Dendritic cell treated with granulocyte-macrophage colony-stimulating factor and Interleukin-4, amounts not matched to agents 40 ng/mL and 50 ng/mL, for 4 days (primary cell): ENCODE data around the gene SESN3.

ENCODE experiments used
- H3K27ac Mint-ChIP-seq: one replicate; pipeline ENCODE4 v1.8.0; 2022; ENCODE audit warnings: mild to moderate bottlenecking, mixed read lengths
- H3K27me3 Mint-ChIP-seq: one replicate; pipeline ENCODE4 v1.8.0; 2022; ENCODE audit warnings: mild to moderate bottlenecking, mixed read lengths
- H3K36me3 Mint-ChIP-seq: one replicate; pipeline ENCODE4 v1.8.0; 2022; ENCODE audit warnings: low read depth, mixed read lengths
- H3K4me1 Mint-ChIP-seq: one replicate; pipeline ENCODE4 v1.8.0; 2022; ENCODE audit warnings: low read depth, mixed read lengths
- H3K4me3 Mint-ChIP-seq: one replicate; pipeline ENCODE4 v1.8.0; 2022; ENCODE audit warnings: mild to moderate bottlenecking, moderate library complexity, mixed read lengths
- H3K9me3 Mint-ChIP-seq: one replicate; pipeline ENCODE4 v1.8.0; 2022; ENCODE audit warnings: mixed read lengths
- intact Hi-C: fragments of 100-400 bp; cut with micrococcal nuclease; formaldehyde crosslinking; loops from one replicate; pipeline ENCODE4 v1.15.0; 2022

SESN3 gene

DNA sequence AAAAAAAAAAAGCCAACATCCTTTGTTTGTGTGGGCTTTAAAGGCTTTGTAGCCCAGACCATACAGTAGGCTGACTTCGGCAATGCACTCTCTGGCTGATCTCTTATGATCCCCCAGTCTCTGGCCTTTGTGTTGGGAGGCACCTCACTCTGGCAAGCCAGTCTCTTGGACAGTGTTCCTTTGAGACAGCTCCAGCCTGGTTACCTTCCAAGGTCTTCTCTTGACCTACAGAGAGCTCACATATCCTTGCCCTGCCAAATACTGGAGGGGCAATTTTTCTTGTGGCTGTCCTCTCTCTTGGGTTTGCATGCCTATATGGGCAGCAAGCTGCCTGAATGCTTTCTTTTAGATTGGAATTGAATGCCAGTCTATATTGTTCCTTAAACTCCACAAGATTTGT, 69.8 kb downstream of the SESN3 start:
- Mint-ChIP-seq H3K27me3 (no peaks in the 10 kb centered on the region), H3K9me3 (no peaks in the 10 kb centered on the region), H3K4me1 (no peaks in the 10 kb centered on the region), H3K36me3 (no peaks in the 10 kb centered on the region), H3K27ac (no peak overlapping the region), H3K4me3 (no peak overlapping the region)
- intact Hi-C loops: no loop called here

DNA sequence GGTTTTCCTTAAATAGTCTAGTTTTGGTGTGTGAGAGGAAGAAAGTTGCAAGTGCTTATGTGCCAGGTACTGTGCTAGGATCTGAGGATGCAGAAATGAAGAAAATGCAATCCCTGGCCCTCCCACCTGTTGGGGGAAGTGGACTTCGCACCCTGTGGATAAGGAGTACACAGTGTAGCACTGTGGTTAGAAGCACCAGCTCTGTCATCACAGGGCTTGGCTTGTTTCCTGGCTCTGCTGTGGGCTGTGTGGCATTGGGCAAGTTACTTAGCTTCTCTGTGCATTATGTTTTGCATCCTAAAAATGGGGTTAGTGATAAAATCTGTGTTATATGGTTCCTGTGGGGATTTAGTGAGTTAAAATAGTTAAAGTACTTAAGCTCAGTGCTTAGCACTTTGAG, 73.2 kb downstream of the SESN3 start:
- peaks cover 12% of the 10 kb centered on the region for H3K4me1 Mint-ChIP-seq
- H3K9me3 Mint-ChIP-seq: no peaks in the 10 kb centered on the region
- intact Hi-C loops: no loop called here
- no peaks in the 10 kb centered on the region for H3K27me3 Mint-ChIP-seq
- no peaks in the 10 kb centered on the region for H3K36me3 Mint-ChIP-seq
- H3K4me3 Mint-ChIP-seq: no peak overlapping the region
- no peak overlapping the region for H3K27ac Mint-ChIP-seq

- H3K9me3 Mint-ChIP-seq: no peaks in the 10 kb centered on the region
- H3K36me3 Mint-ChIP-seq: no peaks in the 10 kb centered on the region
- peaks cover 19% of the 10 kb centered on the region for H3K4me1 Mint-ChIP-seq
- no peaks in the 10 kb centered on the region for H3K27me3 Mint-ChIP-seq
- H3K27ac Mint-ChIP-seq: no peak overlapping the region
- intact Hi-C loops: no loop called here
- H3K4me3 Mint-ChIP-seq: no peak overlapping the region
These were observed 74.0 kb downstream of the SESN3 start for GRCh38 chr11:95156916-95157541.

DNA sequence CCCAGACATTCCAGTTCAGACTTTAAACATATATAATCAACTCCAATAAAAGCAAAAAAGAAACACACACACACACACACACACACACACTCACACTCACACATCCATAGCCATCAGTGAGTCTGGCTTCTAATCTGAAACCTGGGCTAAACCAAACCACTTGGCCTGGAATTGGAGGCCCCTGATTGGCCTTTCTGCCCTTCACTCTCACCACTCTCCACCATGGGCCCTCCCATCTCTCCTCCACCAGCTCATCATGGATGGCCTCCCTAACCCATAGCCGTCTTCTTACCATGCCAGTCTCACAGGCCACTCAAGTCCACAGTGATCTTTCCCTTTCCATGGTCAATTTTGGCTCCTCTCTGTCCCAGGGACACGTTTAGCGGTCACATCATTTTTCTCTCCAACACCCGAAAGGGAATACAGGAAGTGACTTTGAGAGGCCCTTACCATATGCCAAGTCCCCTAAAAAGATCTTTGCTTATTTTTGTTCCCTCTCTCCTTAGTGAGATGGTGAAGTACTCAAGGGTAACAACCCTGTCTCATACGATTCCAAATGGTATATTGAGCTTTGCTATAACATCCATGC, 74.8 kb downstream of the SESN3 start:
- Mint-ChIP-seq H3K4me1 (peaks cover 27% of the 10 kb centered on the region), H3K27ac (no peak overlapping the region), H3K4me3 (no peak overlapping the region), H3K36me3 (peaks cover 1% of the 10 kb centered on the region), H3K9me3 (no peaks in the 10 kb centered on the region), H3K27me3 (no peaks in the 10 kb centered on the region)
- intact Hi-C loops: no loop called here

GRCh38 chr11:95155385-95155784, 75.6 kb downstream of the SESN3 start:
- Mint-ChIP-seq H3K4me1 (peaks cover 34% of the 10 kb centered on the region), H3K36me3 (peaks cover 8% of the 10 kb centered on the region), H3K9me3 (no peaks in the 10 kb centered on the region), H3K27me3 (peaks cover 1% of the 10 kb centered on the region), H3K4me3 (no peak overlapping the region), H3K27ac (no peak overlapping the region)
- intact Hi-C loops: no loop called here

GRCh38 chr11:95154514-95154913, 76.5 kb downstream of the SESN3 start:
- intact Hi-C loops: loop anchor here (5.0 kb wide), 2 partner anchors 182 to 532 kb away; partner anchors contain the start of genes CWC15 and KDM4D
- Mint-ChIP-seq H3K27ac (no peak overlapping the region), H3K4me3 (no peak overlapping the region), H3K36me3 (peaks cover 8% of the 10 kb centered on the region), H3K27me3 (peaks cover 10% of the 10 kb centered on the region), H3K9me3 (no peaks in the 10 kb centered on the region), H3K4me1 (peaks cover 39% of the 10 kb centered on the region)

DNA sequence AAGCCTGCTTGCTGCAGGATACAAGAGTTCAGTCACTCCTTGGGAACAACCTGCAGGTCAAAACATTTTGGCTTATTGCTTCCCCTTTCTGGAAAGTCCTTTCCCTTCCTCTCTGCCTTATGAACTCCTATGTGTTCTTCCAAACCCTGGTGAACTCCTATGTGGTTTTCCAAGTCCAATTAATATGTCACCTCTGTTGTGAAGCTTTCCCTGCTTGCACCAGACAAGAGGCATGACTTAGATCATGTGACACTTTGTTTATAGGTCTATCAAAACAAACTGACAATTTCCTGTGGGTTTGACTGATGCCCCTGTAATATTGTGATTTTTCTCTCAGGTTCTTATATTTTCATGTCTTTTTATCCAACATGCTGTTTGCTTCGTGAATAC, 77.2 kb downstream of the SESN3 start:
- Mint-ChIP-seq H3K4me1 (peaks cover 39% of the 10 kb centered on the region), H3K4me3 (no peak overlapping the region), H3K36me3 (peaks cover 8% of the 10 kb centered on the region), H3K9me3 (no peaks in the 10 kb centered on the region), H3K27me3 (peaks cover 15% of the 10 kb centered on the region), H3K27ac (no peak overlapping the region)
- intact Hi-C loops: loop anchor here (5.0 kb wide), 2 partner anchors 182 to 532 kb away; partner anchors contain the start of genes CWC15 and KDM4D

GRCh38 chr11:95152876-95153856, 77.8 kb downstream of the SESN3 start:
- H3K27me3 Mint-ChIP-seq: peaks cover 18% of the 10 kb centered on the region
- peak overlapping the region; percentile 55 for H3K4me3 Mint-ChIP-seq
- intact Hi-C loops: loop anchor here (5.0 kb wide), 2 partner anchors 181 to 531 kb away; partner anchors contain the start of genes CWC15 and KDM4D

GRCh38 chr11:95150956-95151684, 79.9 kb downstream of the SESN3 start:
- intact Hi-C loops: loop anchor here (1.0 to 5.0 kb wide), 6 partner anchors 82 to 638 kb away; partner anchors contain the start of genes CWC15, FAM76B and KDM4D
- Mint-ChIP-seq H3K27me3 (peaks cover 21% of the 10 kb centered on the region), H3K4me3 (peak overlapping the region; percentile 86), H3K36me3 (peaks cover 8% of the 10 kb centered on the region), H3K27ac (peak overlapping the region; percentile 86), H3K9me3 (no peaks in the 10 kb centered on the region), H3K4me1 (peaks cover 52% of the 10 kb centered on the region)

More at GRCh38 chr11:95152876-95153856, 77.8 kb downstream of the SESN3 start:
- peaks cover 40% of the 10 kb centered on the region for H3K4me1 Mint-ChIP-seq
- H3K36me3 Mint-ChIP-seq: peaks cover 8% of the 10 kb centered on the region
- no peaks in the 10 kb centered on the region for H3K9me3 Mint-ChIP-seq
- no peak overlapping the region for H3K27ac Mint-ChIP-seq

DNA sequence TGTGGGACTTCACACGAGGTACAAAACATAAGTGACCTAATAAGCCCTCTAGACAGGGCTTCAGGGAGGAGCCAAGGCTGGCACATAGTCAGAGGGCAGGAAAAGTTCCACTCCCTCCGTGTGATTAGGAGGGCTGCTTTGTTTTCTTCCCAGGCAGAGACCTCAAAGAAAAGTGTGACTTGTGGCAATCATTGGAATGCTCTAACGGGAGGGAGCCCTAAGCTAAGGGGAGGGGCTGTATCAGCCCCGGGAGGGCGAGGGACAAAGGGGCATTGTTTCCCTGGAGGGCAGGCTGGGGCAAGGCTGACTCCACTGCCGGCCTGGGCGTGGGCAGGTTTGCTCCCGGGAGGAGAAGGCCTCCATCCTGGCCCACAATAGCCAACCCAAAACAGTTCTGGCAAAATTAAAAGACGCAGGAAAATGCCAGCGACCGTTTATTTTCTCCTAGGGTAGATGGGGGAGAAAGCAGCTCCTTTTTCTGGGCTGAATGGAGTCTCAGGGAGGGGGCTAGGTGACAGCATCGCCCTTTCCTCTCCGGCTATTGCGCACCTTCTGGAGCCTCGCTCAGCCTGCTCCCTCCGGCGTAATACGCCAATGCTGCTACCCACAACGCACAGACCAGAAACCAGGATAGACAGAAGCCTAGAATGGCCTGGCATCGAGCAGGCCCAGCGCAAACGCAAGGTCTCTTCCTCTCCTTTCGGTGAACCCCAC, 81.2 kb downstream of the SESN3 start:
- Mint-ChIP-seq H3K27ac (peak overlapping the region; percentile 86), H3K4me3 (peak overlapping the region; percentile 86), H3K4me1 (peaks cover 52% of the 10 kb centered on the region), H3K9me3 (no peaks in the 10 kb centered on the region), H3K36me3 (peaks cover 8% of the 10 kb centered on the region), H3K27me3 (peaks cover 23% of the 10 kb centered on the region)
- intact Hi-C loops: loop anchor here (2.0 to 5.0 kb wide), 3 partner anchors 81 to 528 kb away; partner anchors contain the start of genes CWC15 and KDM4D

- Mint-ChIP-seq H3K4me1 (peaks cover 51% of the 10 kb centered on the region), H3K9me3 (no peaks in the 10 kb centered on the region), H3K4me3 (no peak overlapping the region), H3K27ac (no peak overlapping the region), H3K27me3 (peaks cover 28% of the 10 kb centered on the region), H3K36me3 (peaks cover 8% of the 10 kb centered on the region)
- intact Hi-C loops: no loop called here
These were observed 82.1 kb downstream of the SESN3 start for GRCh38 chr11:95148938-95149337.

DNA sequence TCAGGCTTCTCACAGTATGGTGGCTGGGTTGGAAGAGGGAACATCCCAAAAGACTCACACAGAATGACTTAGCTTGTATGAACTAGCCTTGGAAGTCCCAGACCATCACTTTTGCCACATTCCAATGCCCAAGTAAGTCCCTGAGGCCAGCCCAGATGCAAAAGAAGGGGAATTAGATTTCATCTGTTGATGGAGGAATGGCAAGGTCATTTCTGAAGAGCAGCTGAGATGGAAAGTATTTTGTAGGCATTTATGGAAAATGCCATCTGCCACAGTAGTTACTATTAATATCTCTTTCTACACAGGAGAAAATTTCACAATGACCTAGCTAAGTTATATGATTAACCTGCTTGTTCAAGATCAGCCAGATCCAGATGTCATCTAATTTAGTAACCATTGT, 82.6 kb downstream of the SESN3 start:
- peaks cover 8% of the 10 kb centered on the region for H3K36me3 Mint-ChIP-seq
- no peaks in the 10 kb centered on the region for H3K9me3 Mint-ChIP-seq
- no peak overlapping the region for H3K27ac Mint-ChIP-seq
- H3K4me1 Mint-ChIP-seq: peaks cover 46% of the 10 kb centered on the region
- H3K4me3 Mint-ChIP-seq: no peak overlapping the region
- intact Hi-C loops: no loop called here
- H3K27me3 Mint-ChIP-seq: peaks cover 28% of the 10 kb centered on the region
